Adrenal gland (tissue), 19 donors: ENCODE measurements around the gene SLC4A7. TPM values are rescaled to one million over a fixed set of nuclear protein-coding genes. Genes with fewer than 3 reads are reported as not detected.
"Not testable (repeated sequence)": the region's sequence is repeated elsewhere in the genome, so short reads cannot be mapped to it uniquely, and the experiment has no call there.

ENCODE experiments used
- DNase-seq, 7 donors: peaks; one replicate each; pipeline ENCODE4 v3.0.0-alpha.2; 2019 to 2020
- H3K27ac ChIP-seq, 5 donors: fragments of 200-600 bp; sonication (generic) in 4 of 5; 1 replicate in 3 of 5; 2 replicates in 2 of 5; pipeline versions ENCODE4 v1.5.1 to v1.8.0; 2016 to 2020; ENCODE audit warnings: mild to moderate bottlenecking in 1 of 5
- H3K27me3 ChIP-seq: fragments of 200-600 bp; 2 replicates; pipeline ENCODE4 v1.8.0; 2021
- H3K36me3 ChIP-seq, 2 donors: fragments of 200-600 bp; replicated peaks in 1 of 2; 1 replicate in 1 of 2; 2 replicates in 1 of 2; pipeline versions ENCODE4 v1.5.1 to v1.8.0; 2018 to 2022
- H3K4me1 ChIP-seq, 2 donors: fragments of 200-600 bp; replicated peaks in 1 of 2; 1 replicate in 1 of 2; 2 replicates in 1 of 2; pipeline versions ENCODE4 v1.5.1 to v1.8.0; 2018 to 2021
- H3K4me3 ChIP-seq, 4 donors: fragments of 200-600 bp; sonication (generic) in 3 of 4; one replicate each; pipeline ENCODE4 v1.5.1; 2016 to 2018
- H3K9me3 ChIP-seq, 3 donors: fragments of 200-600 bp; sonication (generic) in 1 of 3; replicated peaks in 1 of 3; 1 replicate in 2 of 3; 2 replicates in 1 of 3; pipeline versions ENCODE4 v1.5.1 to v1.8.0; 2016 to 2021
- CTCF ChIP-seq, 6 experiments: fragments of 450-650 bp in 4 of 6; fragments of 200-600 bp in 2 of 6; sonication (generic) in 1 of 6; IDR thresholded peaks; 1 replicate in 5 of 6; 2 replicates in 1 of 6; pipeline versions ENCODE4 v1.5.1 to v1.8.0; 2016 to 2021; ENCODE audit warnings: antibody characterized with exemption in 6 of 6, mild to moderate bottlenecking in 2 of 6, moderate library complexity in 1 of 6
- POLR2A ChIP-seq, 2 donors: fragments of 450-650 bp; IDR thresholded peaks; one replicate each; pipeline ENCODE4 v1.6.1; 2017; ENCODE audit warnings: antibody characterized with exemption in 2 of 2, mild to moderate bottlenecking in 2 of 2, moderate library complexity in 1 of 2
- WGBS, 4 donors: extraction: QIAGEN DNeasy Blood & Tissue Kit in 2 of 4; methylation state at CpG; one replicate each; pipeline versions ENCODE4 v1.1.5 to v1.1.7; 2013 to 2017; 5-methylcytosine and 5-hydroxymethylcytosine counted together
- intact Hi-C, 2 donors: fragments of 100-400 bp; cut with DNase I; formaldehyde crosslinking; loops; one replicate each; pipeline versions ENCODE4 v1.14.1 to v1.15.0; 2022 to 2023
- long read RNA-seq, 10 donors: library from polyadenylated mRNA in 3 of 10; unstranded in 2 of 10; stranded (forward) in 1 of 10; transcript quantifications; one replicate each; pipeline ENCODE4 v2.0.0 and lab custom pipeline, GENCODE V29; 2021 to 2026
- polyA plus RNA-seq, 3 donors: library from polyadenylated mRNA; stranded (reverse); fragments of 200-250 nt in 2 of 3; fragments of 350-450 nt in 1 of 3; fragmentation: Illumina TruSeq in 1 of 3; extraction: RNeasy Lipid Tissue Mini Kit (QIAGEN cat#74804) in 1 of 3; gene quantifications; one replicate each; pipeline ENCODE4 v1.2.3, GENCODE V29; 2013 to 2014
- total RNA-seq, 9 donors: library from RNA; depleted of rRNA in 4 of 9; stranded (reverse); fragments of >200 nt in 4 of 9; fragments of 120-200 nt in 1 of 9; fragmentation: NEBNext Ultra II Directional in 1 of 9; extraction: Animal tissue kit (Norgen Biotek cat#: 25700) in 1 of 9; gene quantifications; one replicate each; pipeline versions ENCODE4 v1.1.0 to v1.2.4, GENCODE V29; 2013 to 2023
- donor health status: healthy with polysubstance abuse.
- donor health status: Bipolar disorder and iron deficiency.
- donor health status: DM: yes; HTN: yes; CAD: no.
- donor health status: DM: no; HTN: no; CAD: no.
- donor health status: DM: no; HTN: no; CAD: no.
- donor health status: DM: yes; HTN: yes; CAD: no.

Gene SLC4A7
- total RNA-seq = 10 to 100 TPM in 7 of 9 donors, 1 to 10 TPM in 2; 5.7 to 34.5 (median 17.4) TPM
- polyA plus RNA-seq = 1 to 10 TPM; 2.7 to 7.0 (median 3.9) TPM
- long read RNA-seq, donor 1 = 0 reads
- long read RNA-seq, donor 2 = 0 reads
- long read RNA-seq, donor 3 = 0 reads
- long read RNA-seq, donor 4, partial matches to known transcripts = 4 of 6 reads
- long read RNA-seq, donor 4, other reads (novel, unspliced or antisense) = 2 of 6 reads
- long read RNA-seq, donor 5, partial matches to known transcripts = 4 of 4 reads
- long read RNA-seq, donor 5, other reads (novel, unspliced or antisense) = 0 of 4 reads
- long read RNA-seq, donor 6, partial matches to known transcripts = 5 of 7 reads
- long read RNA-seq, donor 6, other reads (novel, unspliced or antisense) = 2 of 7 reads
- long read RNA-seq, donor 7 = 0 reads
- long read RNA-seq, donor 8 = 0 reads
- long read RNA-seq, donor 9 = 0 reads
- long read RNA-seq, donor 10 = 0 reads

DNA sequence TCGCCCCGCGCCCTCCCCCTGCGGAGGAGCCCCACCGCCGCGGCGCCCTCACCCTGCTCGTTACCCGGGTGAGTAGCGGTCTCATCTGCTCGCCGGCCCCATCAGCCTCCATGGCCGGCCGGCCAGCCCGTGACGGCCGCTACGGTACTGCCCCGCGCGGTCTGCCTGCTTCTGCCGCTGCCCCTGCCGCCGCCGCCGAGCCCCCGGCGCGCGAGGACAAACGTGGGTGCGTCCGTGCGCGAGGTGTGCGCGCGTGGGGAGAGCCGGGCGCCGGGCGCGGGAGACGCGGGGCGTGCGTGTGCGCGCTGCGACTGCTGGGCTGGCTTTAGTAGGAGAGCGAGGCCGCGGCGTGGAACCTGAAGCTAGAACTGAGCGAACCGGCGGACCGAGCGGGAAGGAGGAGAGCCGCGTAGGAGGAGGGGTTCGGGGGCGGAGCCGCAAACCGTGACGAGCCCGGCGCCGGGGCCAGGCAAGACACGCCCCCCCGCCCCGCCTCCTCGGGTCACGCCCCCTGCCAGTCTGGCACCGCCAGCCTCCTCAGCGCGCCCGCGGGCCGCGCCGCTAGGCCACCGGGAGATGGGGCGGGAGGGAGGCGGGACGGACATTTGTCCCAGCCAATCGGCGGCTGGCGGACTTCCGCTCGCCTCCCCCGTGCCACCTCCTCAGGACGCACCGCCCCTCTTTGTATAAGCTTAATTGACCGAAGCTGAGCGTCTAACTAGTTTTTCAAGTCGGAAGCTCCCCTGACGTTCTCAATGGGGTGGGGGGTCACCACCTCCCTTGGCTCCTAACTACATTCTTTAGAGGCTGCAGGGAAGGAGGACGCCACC lies at the start of gene SLC4A7:
SLC4A7 (minus strand) TSS at position 370 of the 830 bp plus-strand sequence; CDS start at position 112, 258 bp downstream.
- H3K4me1 ChIP-seq = peaks cover 0 to 11% of the 10 kb centered on the region in 2 donors
- no peaks in the 10 kb centered on the region for H3K27me3 ChIP-seq
- no peaks in the 10 kb centered on the region for H3K36me3 ChIP-seq
- intact Hi-C loops = loop anchor here (10.0 kb wide), 1 partner anchor 171 kb away; no protein-coding TSS in a partner anchor
- peak within 1 kb of the TSS; percentile 81 to 98 (median 91) for H3K27ac ChIP-seq
- DNase-seq = peak; percentile 97 to 99 (median 99)
- WGBS, 4 donors = 0 to 1% (median 1%) methylated on average over 2 to 100 of the region's 100 CpGs
- peak within 1 kb of the TSS in 3 of 4 donors; percentile 57 to 98 (median 94) for H3K4me3 ChIP-seq
- TF ChIP-seq POLR2A (IDR thresholded peaks at IDR 0.05) = peak; percentile 96 to 99
- TF ChIP-seq CTCF (IDR thresholded peaks at IDR 0.05) = peak in 1 of 6 experiments; percentile 6
- H3K9me3 ChIP-seq = no peaks in the 10 kb centered on the region

DNA sequence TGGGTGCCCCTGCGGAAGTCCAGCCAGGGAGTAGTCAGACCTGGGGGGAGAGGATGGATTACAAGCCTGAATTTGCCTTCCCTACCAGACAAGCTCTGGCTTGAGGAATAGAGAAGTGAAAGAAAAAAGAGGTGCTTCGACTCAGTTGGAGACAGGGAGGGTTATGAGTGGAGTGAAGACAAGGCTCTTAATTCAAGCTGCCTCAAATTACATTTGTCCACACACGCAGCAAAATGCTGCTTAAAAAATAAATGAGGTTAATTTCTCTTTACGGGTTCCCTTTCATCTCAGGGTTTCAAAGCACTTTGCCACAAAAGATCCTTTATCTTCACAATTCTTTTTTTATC lies 49.0 kb upstream of the SLC4A7 start:
- no peak for DNase-seq
- 60 to 70% (median 67%) methylated on average over 4 of the region's 4 CpGs for WGBS, 4 donors
- no peaks in the 10 kb centered on the region for H3K27me3 ChIP-seq
- TF ChIP-seq CTCF (IDR thresholded peaks at IDR 0.05) = no peak
- intact Hi-C loops = no loop called here
- no peak overlapping the region for H3K4me3 ChIP-seq
- no peaks in the 10 kb centered on the region for H3K9me3 ChIP-seq
- peak overlapping the region in 2 of 5 donors; percentile 26 to 52 for H3K27ac ChIP-seq
- H3K4me1 ChIP-seq = peaks cover 17 to 27% of the 10 kb centered on the region in 2 donors
- H3K36me3 ChIP-seq = no peaks in the 10 kb centered on the region

DNA sequence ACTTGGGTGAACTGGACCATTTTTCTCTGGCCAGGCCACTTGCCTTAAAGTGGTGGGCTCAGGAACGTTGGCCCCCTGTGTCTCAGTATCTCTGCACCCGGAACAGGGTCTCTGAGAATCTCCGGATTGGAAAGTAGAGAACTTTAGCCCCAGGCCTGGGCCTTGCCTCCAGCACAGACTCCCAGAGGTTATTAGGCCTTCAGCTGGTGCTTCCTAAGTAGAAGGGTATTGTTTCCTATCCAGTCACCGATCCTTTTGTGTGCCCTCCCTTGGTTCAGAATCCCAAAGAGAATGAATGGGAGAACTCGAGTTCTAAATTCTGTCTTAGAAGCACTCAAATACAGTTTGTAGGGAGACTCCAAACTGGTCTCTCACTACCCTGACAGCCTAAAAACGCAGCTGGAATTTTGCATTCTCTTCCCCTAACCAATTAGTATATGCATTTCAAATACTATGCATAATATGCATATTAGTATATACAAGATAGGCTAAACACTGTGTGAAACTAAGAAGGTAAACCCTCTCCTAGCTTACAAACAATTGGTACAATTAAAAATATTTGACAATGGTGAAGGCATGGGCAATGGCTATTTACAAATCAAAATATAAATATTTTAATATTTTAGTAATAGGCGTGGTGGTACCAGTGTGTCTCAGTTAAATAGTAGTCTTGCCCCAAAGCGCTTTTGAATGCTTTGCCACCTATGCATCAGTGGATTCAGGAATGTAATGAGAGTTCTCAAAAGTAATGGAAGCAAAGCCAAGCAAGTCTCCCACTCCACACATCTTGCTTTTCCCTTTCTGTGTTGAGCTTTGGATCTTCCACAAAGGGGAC lies 48.5 kb upstream of the SLC4A7 start:
- DNase-seq = no peak
- intact Hi-C loops = no loop called here
- Histone ChIP-seq H3K9me3 (no peaks in the 10 kb centered on the region), H3K4me3 (no peak overlapping the region), H3K27ac (no peak overlapping the region), H3K36me3 (no peaks in the 10 kb centered on the region), H3K4me1 (peaks cover 17 to 27% of the 10 kb centered on the region in 2 donors), H3K27me3 (no peaks in the 10 kb centered on the region)
- WGBS, 4 donors = 84 to 91% (median 90%) methylated on average over 6 to 8 of the region's 8 CpGs
- TF ChIP-seq CTCF (IDR thresholded peaks at IDR 0.05) = no peak
- TF ChIP-seq POLR2A (IDR thresholded peaks at IDR 0.05) = no peak

- H3K36me3 ChIP-seq, H3K4me3 ChIP-seq, intact Hi-C loops, DNase-seq, H3K27me3 ChIP-seq, H3K9me3 ChIP-seq, H3K27ac ChIP-seq: not testable (repeated sequence)
- WGBS, 4 donors = 92 to 95% (median 94%) methylated on average over 8 of the region's 8 CpGs
- H3K4me1 ChIP-seq = peaks cover 17 to 27% of the 10 kb centered on the region in 2 donors
Measured at GRCh38 chr3:27531193-27531751, 47.1 kb upstream of the SLC4A7 start.
